HCT116 (cell line): ENCODE data around the gene CTBP1. TPM values are rescaled to one million over a fixed set of nuclear protein-coding genes. Genes with fewer than 3 reads are reported as not detected.

Experiments
- ATAC-seq: fragments of 200-7000 bp; cut with Tn5 transposase; 2 replicates; pipeline ENCODE4 v1.9.1; 2020; ENCODE audit warnings: mild to moderate bottlenecking, moderate library complexity
- BruUV-seq: library from RNA; stranded (reverse); fragments of 400-500 nt; replicated peaks from 2 replicates; lab custom pipeline; 2021; lab: Mats Ljungman, UMichigan
- CTCF ChIA-PET: fragments of 300-600 bp; sonication (Branson Sonifier 250); formaldehyde crosslinking; loops from one replicate; lab custom pipeline; 2021; ENCODE audit warnings: antibody characterized with exemption; lab: Charles Lee
- POLR2A ChIA-PET: fragments of 300-600, 350-600 bp; sonication (Branson Sonifier 250); formaldehyde crosslinking; loops from one replicate; lab custom pipeline; 2021; ENCODE audit warnings: antibody characterized with exemption; lab: Charles Lee
- RAD21 ChIA-PET, 2 experiments: fragments of 300-600 bp; sonication (Branson Sonifier 250); formaldehyde crosslinking; loops; one replicate each; lab custom pipeline; 2023; ENCODE audit warnings: low total read pairs in 2 of 2; ENCODE audit not compliant: uncharacterized antibody in 2 of 2, unreplicated experiment in 2 of 2, low non-redundant PET in 1 of 2; lab: Charles Lee
- DNase-seq: peaks from one replicate; pipeline ENCODE4 v3.0.0-alpha.2; 2010; ENCODE audit warnings: low read depth, low spot score
- H2AFZ ChIP-seq: fragments of 200-600 bp; shearing (Covaris generic), sonication (generic); 2 replicates; pipeline ENCODE4 v1.6.1; 2017; ENCODE audit warnings: low read depth, mixed run types, mixed read lengths, antibody characterized with exemption, low read length; ENCODE audit not compliant: poor library complexity, severe bottlenecking
- H3K27ac ChIP-seq: 2 replicates; pipeline ENCODE4 v1.5.1; 2012; ENCODE audit warnings: low read depth, low read length
- H3K27me3 ChIP-seq: fragments of 200-600 bp; sonication (generic); 2 replicates; pipeline ENCODE4 v1.6.1; 2016; ENCODE audit warnings: mixed run types, low read length, mixed read lengths; ENCODE audit not compliant: insufficient read depth
- H3K36me3 ChIP-seq, 2 experiments: fragments of 200-500 bp in 1 of 2; fragments of 200-600 bp in 1 of 2; sonication (Bioruptor generic) in 1 of 2; sonication (generic) in 1 of 2; 2 replicates each; pipeline versions ENCODE4 v1.5.1 to v1.6.1; 2014 to 2016; ENCODE audit warnings: low read length in 2 of 2, inconsistent platforms in 1 of 2, mixed read lengths in 1 of 2, mixed run types in 1 of 2; ENCODE audit not compliant: insufficient read depth in 2 of 2, control insufficient read depth in 1 of 2
- H3K4me1 ChIP-seq, 2 experiments: fragments of 200-600 bp in 1 of 2; sonication (generic) in 1 of 2; 2 replicates each; pipeline versions ENCODE4 v1.5.1 to v1.6.1; 2012 to 2017; ENCODE audit warnings: low read length in 2 of 2, inconsistent platforms in 1 of 2, mild to moderate bottlenecking in 1 of 2, mixed read lengths in 1 of 2, mixed run types in 1 of 2, moderate library complexity in 1 of 2; ENCODE audit not compliant: insufficient read depth in 2 of 2, control insufficient read depth in 1 of 2
- H3K4me2 ChIP-seq: fragments of 200-600 bp; sonication (generic); 2 replicates; pipeline ENCODE4 v1.6.1; 2017; ENCODE audit warnings: mixed run types, low read length, mixed read lengths
- H3K4me3 ChIP-seq, 2 experiments: fragments of 200-600 bp in 1 of 2; sonication (generic) in 1 of 2; replicated peaks in 1 of 2; 2 replicates each; pipeline ENCODE4 v1.5.1; 2011 to 2016; ENCODE audit warnings: low read length in 2 of 2, control low read depth in 1 of 2, low read depth in 1 of 2, mild to moderate bottlenecking in 1 of 2, mixed read lengths in 1 of 2, mixed run types in 1 of 2
- H3K79me2 ChIP-seq: fragments of 200-600 bp; sonication (generic); 2 replicates; pipeline ENCODE4 v1.6.1; 2017; ENCODE audit warnings: mild to moderate bottlenecking, mixed run types, low read length, moderate library complexity, mixed read lengths; ENCODE audit not compliant: insufficient read depth
- H3K9ac ChIP-seq: fragments of 200-600 bp; sonication (generic); 2 replicates; pipeline ENCODE4 v1.6.1; 2016; ENCODE audit warnings: low read length, mixed read lengths
- H3K9me2 ChIP-seq: fragments of 200-600 bp; sonication (generic), shearing (Covaris generic); 2 replicates; pipeline ENCODE4 v1.6.1; 2017; ENCODE audit warnings: mixed run types, mild to moderate bottlenecking, moderate library complexity; ENCODE audit not compliant: insufficient read depth
- H3K9me3 ChIP-seq, 2 experiments: fragments of 200-500 bp in 1 of 2; fragments of 200-600 bp in 1 of 2; sonication (Bioruptor generic) in 1 of 2; sonication (generic) in 1 of 2; 2 replicates each; pipeline ENCODE4 v1.6.1; 2014 to 2017; ENCODE audit warnings: low read length in 2 of 2, mixed read lengths in 2 of 2, inconsistent platforms in 1 of 2, low read depth in 1 of 2, mild to moderate bottlenecking in 1 of 2, mixed run types in 1 of 2, moderate library complexity in 1 of 2; ENCODE audit not compliant: control insufficient read depth in 1 of 2, insufficient read depth in 1 of 2
- H4K20me1 ChIP-seq: fragments of 200-600 bp; sonication (generic), shearing (Covaris generic); 2 replicates; pipeline ENCODE4 v1.6.1; 2017; ENCODE audit warnings: mixed run types, mild to moderate bottlenecking, moderate library complexity; ENCODE audit not compliant: insufficient read depth
- ATF3 ChIP-seq: IDR thresholded peaks from 2 replicates; pipeline ENCODE4 v1.6.1; 2012
- CEBPB ChIP-seq: IDR thresholded peaks from 2 replicates; pipeline ENCODE4 v1.6.1; 2012; ENCODE audit warnings: low read depth
- EGR1 ChIP-seq: IDR thresholded peaks from 2 replicates; pipeline ENCODE4 v1.6.1; 2012; ENCODE audit warnings: low read depth
- ELF1 ChIP-seq: IDR thresholded peaks from 2 replicates; pipeline ENCODE4 v1.6.1; 2012; ENCODE audit warnings: low read depth, borderline replicate concordance
- EZH2 ChIP-seq: fragments of 200-600 bp; sonication (generic); IDR thresholded peaks from 2 replicates; pipeline ENCODE4 v1.6.1; 2017; ENCODE audit warnings: antibody characterized with exemption, mixed run types
- EZH2phosphoT487 ChIP-seq: fragments of 200-600 bp; IDR thresholded peaks from 2 replicates; pipeline ENCODE4 v1.6.1; 2018; ENCODE audit warnings: antibody characterized with exemption, borderline replicate concordance
- JUND ChIP-seq: IDR thresholded peaks from 2 replicates; pipeline ENCODE4 v1.6.1; 2012
- MAX ChIP-seq: IDR thresholded peaks from 2 replicates; pipeline ENCODE4 v1.6.1; 2012
- POLR2A ChIP-seq: IDR thresholded peaks from 2 replicates; pipeline ENCODE4 v1.7.0; 2011; ENCODE audit warnings: borderline replicate concordance; ENCODE audit not compliant: insufficient read depth, insufficient read length; ENCODE audit errors: extremely low read depth
- POLR2AphosphoS5 ChIP-seq: IDR thresholded peaks from 2 replicates; pipeline ENCODE4 v1.6.1; 2011; ENCODE audit warnings: mild to moderate bottlenecking, low read depth, low read length, moderate library complexity
- RAD21 ChIP-seq: IDR thresholded peaks from 2 replicates; pipeline ENCODE4 v1.6.1; 2012; ENCODE audit warnings: low read depth, mild to moderate bottlenecking
- REST ChIP-seq: IDR thresholded peaks from 2 replicates; pipeline ENCODE4 v1.6.1; 2012; ENCODE audit warnings: low read depth
- SIN3A ChIP-seq: IDR thresholded peaks from 2 replicates; pipeline ENCODE4 v1.6.1; 2012; ENCODE audit warnings: low read depth
- SP1 ChIP-seq: IDR thresholded peaks from 2 replicates; pipeline ENCODE4 v1.6.1; 2012; ENCODE audit warnings: low read depth
- SRF ChIP-seq: IDR thresholded peaks from 2 replicates; pipeline ENCODE4 v1.6.1; 2012; ENCODE audit warnings: low read depth
- TCF7L2 ChIP-seq: IDR thresholded peaks from 2 replicates; pipeline ENCODE4 v1.7.0; 2011; ENCODE audit warnings: borderline replicate concordance, inconsistent platforms; ENCODE audit not compliant: insufficient read depth, insufficient read length; ENCODE audit errors: extremely low read depth
- ZFX ChIP-seq: fragments of 450-650 bp; IDR thresholded peaks from 2 replicates; pipeline ENCODE4 v1.6.1; 2017
- intact Hi-C: fragments of 100-400 bp; cut with micrococcal nuclease; formaldehyde crosslinking; loops from 2 replicates; pipeline ENCODE4 v1.10.0; 2022
- total RNA-seq: library from RNA; stranded (reverse); gene quantifications from one replicate; pipeline ENCODE4 v1.2.1, GENCODE V29; 2021; ENCODE audit not compliant: unreplicated experiment

CTBP1 gene
- total RNA-seq, 1 experiment from 2014 or later = 175 TPM

- TF ChIP-seq REST (no peak), CEBPB (no peak), JUND (no peak), ZFX (peak; percentile 84; the same call in 1 of the 2 replicates), RAD21 (no peak)
- TF ChIP-seq, all 23 proteins: peak for 10
Observed at GRCh38 chr4:1289207-1290164, 40.6 kb upstream of the CTBP1 start, which contains the start of gene MAEA (continued).

- no peaks in the 10 kb centered on the region; a peak in 1 of 4 replicates for H3K36me3 ChIP-seq
- H3K9me2 ChIP-seq = no peaks in the 10 kb centered on the region
- no peaks in the 10 kb centered on the region for H3K27me3 ChIP-seq
- CTCF ChIA-PET = no interaction called here
- ATAC-seq (no peak), DNase-seq (no peak)
- peak overlapping the region; percentile 87; the same call in 1 of the 2 replicates for H3K27ac ChIP-seq
- H3K9ac ChIP-seq = peak overlapping the region; percentile 97
- peaks cover 41% of the 10 kb centered on the region for H3K79me2 ChIP-seq
- H4K20me1 ChIP-seq = no peaks in the 10 kb centered on the region
- H3K4me1 ChIP-seq = peaks cover 14 to 29% of the 10 kb centered on the region in 2 experiments
- BruUV-seq = no TSS peak
- POLR2A ChIA-PET = interaction anchor here (0.9 to 1.3 kb wide), 3 partner anchors 10 to 30 kb away, joined by 3 to 4 read pairs (median 4); no protein-coding TSS in a partner anchor
- H3K4me3 ChIP-seq = peak overlapping the region; percentile 63 to 100
- intact Hi-C loops = loop anchor here (5.0 kb wide), 2 partner anchors 59 to 276 kb away; partner anchors contain the start of genes FGFRL1 and UVSSA
- H2AFZ ChIP-seq = no peak overlapping the region
- H3K9me3 ChIP-seq = peaks cover 0 to 9% of the 10 kb centered on the region in 2 experiments; a peak in 2 of 4 replicates
- RAD21 ChIA-PET = no interaction called here
- H3K4me2 ChIP-seq = peak overlapping the region; percentile 99
- no peak for TF ChIP-seq MAX
- no peak for TF ChIP-seq EGR1
- TF ChIP-seq ELF1 = no peak
- no peak for TF ChIP-seq ATF3
- no peak for TF ChIP-seq SIN3A
- TF ChIP-seq TCF7L2 = no peak
- no peak for TF ChIP-seq POLR2A
- no peak for TF ChIP-seq EZH2phosphoT487
- TF ChIP-seq SRF = no peak
- no peak for TF ChIP-seq REST
- no peak for TF ChIP-seq JUND
- no peak for TF ChIP-seq CEBPB
- no peak for TF ChIP-seq SP1
- TF ChIP-seq POLR2AphosphoS5 = no peak
- no peak for TF ChIP-seq ZFX
- TF ChIP-seq EZH2 = no peak
Observed at GRCh38 chr4:1288786-1289185, 39.9 kb upstream of the CTBP1 start.
